PFSK-1 (cell line): ENCODE measurements around the gene ANGPT4.

Experiments
- FOXP2 ChIP-seq: optimal IDR thresholded peaks from 2 replicates; pipeline ENCODE3; 2011; ENCODE audit warnings: borderline replicate concordance, control low read depth, inconsistent platforms; ENCODE audit not compliant: insufficient read depth; ENCODE audit errors: extremely low read length, extremely low read depth
- POLR2AphosphoS5 ChIP-seq: IDR thresholded peaks from 2 replicates; pipeline ENCODE4 v1.6.1; 2012; ENCODE audit warnings: low read depth, mild to moderate bottlenecking, control low read depth, low read length, moderate library complexity
- REST ChIP-seq, 2 experiments: IDR thresholded peaks; 2 replicates each; pipeline versions ENCODE4 v1.6.1 to v1.8.0; 2011 to 2012; ENCODE audit warnings: low read depth in 2 of 2, low read length in 2 of 2, control low read depth in 1 of 2, inconsistent platforms in 1 of 2, mild to moderate bottlenecking in 1 of 2, moderate library complexity in 1 of 2; ENCODE audit not compliant: insufficient read depth in 1 of 2

DNA sequence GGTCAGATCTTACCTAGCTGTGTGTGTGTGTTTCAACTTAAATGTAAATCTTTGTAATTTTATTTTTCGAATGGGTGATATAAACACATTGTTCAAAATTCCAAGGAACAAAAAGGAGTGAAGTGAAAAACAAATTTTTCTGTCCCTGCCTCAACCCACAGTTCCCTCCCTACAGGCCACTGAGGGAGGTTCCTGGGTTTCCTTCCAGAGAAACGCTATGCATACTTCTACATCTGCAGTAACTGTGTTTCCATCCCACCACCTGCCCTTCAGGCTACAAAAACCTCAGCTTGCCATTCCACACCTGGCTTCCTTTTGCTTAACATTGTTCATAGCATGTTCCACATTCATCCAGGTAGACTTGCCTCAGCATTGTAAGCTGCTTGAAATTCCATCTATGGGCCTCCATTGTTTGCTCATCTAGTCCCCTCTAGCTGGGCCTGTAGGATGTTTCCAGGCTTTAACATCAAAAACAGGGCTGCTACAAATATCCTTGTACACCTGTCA is 12.0 kb downstream of the ANGPT4 start:
- TF ChIP-seq POLR2AphosphoS5 (no peak), FOXP2 (no peak), REST (IDR thresholded peaks at IDR 0.05; ENCODE audit: insufficient read depth in 1 of 2, low read depth in 2 of 2, low read length in 2 of 2) (no peak)
